HG03095 (cell line): ENCODE results near the gene ID3.

Experiments
- ATAC-seq: cut with Tn5 transposase; IDR thresholded peaks from one replicate; pipeline ENCODE4 v1.9.1; 2021; ENCODE audit warnings: moderate library complexity; ENCODE audit not compliant: unreplicated experiment

Gene ID3

DNA sequence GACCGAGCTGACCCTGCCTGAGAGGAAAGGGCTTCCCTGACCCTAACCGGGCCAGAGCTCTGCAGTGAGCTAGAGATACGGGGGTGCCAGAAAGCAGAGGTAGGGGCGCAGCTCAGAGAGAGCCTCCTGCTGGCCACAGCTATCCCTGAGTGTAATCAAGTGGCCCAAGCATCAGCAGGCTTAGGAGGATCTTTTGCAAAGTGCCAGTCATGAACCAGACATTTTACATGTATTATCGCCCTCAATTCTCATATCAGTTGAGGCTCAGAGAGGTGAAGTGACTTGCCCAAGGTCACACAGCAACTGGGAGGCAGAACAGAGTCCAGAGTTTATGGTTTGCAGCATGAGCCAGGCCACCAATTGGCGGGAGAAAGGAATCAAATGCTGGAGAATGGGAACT, 7.0 kb upstream of the ID3 start:
- no peak for ATAC-seq

DNA sequence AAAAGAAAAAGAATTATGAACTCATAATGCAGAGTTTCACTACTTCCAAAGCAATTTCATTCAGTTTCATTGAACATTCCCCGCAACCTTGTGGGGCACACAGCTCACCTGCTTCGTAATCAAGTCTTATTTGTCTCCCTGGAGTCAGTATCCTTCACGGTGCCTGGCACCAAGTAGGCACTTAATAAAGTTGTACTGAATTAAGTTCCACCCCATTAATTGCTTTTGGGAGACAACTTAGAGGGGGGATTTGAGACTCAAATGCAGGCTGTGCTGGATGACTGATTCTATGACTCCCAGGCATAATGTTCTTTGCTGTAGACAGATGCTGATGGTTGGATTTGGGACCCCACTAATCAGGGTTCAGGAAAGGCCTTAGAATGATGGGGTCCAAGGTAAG, 6.5 kb upstream of the ID3 start:
- ATAC-seq: no peak

DNA sequence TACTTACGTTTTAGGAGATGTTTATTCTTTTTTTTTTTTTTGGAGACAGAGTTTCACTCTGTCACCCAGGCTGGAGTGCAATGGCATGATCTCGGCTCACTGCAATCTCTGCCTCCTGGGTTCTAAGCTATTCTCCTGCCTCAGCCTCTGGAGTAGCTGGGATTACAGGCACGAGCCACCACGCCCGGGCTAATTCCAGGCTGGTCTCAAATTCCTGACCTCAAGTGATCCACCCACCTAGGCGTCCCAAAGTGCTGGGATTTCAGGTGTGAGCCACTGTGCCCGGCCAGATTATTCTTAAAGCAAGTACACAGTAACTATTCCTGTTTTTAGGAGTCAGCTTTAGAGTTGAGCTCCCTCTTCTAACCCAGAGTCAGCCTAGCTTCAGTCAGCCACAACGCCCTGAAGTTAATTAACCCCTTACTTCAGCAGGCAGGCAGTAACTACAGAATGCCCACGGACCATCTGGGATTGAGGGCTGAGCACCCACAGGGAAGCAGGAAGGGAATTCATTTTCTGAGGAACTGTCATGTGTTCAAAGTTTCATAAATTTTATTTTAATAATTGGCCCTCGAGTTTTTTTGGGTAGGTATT, 5.3 kb upstream of the ID3 start:
- ATAC-seq: no peak

DNA sequence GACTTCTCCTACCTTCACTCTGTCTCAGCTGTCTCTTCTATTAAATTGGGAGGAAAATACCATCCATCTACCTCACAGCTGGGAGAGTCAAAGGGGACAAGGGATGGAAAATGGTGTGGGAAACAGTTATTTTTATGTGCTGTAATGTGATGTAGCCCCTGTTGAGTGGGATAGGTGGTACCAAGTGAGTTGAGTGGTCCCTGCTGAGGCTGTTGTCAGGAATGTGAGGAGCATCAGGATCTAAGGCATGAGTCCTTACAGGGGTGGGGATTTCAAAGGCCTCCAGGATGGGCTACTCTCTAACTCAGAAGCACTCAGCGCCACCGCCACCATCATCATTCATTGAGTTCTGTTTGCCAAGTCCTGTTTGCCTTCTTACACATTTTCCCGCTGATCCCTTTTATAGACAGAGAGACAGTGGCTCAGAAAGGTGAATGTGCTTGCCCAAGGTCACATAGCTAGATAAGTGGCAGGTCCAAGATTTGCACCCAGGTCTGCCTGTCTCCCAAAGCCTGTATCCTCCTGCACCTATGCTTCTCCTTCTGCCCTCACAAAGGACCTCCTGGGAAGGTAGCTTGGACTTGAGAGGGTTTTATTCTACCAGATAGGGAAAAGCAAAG, 4.6 kb upstream of the ID3 start:
- ATAC-seq: no peak

DNA sequence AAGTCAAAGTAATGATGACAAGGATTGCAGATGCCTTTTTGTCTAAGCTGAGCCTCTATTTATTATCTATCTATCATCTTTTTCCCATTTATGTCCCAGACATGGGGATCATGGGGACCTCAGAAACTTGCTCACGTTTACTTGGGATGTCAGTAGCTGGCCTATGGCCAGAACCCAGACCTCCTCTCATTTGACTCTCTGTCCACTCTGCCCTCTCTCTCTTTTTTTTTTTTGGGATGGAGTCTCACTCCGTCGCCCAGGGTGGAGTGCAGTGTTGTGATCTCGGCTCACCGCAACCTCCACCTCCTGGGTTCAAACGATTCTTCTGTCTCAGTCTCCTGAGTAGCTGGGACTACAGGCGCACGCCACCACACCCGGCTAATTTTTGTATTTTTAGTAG, 3.7 kb upstream of the ID3 start:
- no peak for ATAC-seq

DNA sequence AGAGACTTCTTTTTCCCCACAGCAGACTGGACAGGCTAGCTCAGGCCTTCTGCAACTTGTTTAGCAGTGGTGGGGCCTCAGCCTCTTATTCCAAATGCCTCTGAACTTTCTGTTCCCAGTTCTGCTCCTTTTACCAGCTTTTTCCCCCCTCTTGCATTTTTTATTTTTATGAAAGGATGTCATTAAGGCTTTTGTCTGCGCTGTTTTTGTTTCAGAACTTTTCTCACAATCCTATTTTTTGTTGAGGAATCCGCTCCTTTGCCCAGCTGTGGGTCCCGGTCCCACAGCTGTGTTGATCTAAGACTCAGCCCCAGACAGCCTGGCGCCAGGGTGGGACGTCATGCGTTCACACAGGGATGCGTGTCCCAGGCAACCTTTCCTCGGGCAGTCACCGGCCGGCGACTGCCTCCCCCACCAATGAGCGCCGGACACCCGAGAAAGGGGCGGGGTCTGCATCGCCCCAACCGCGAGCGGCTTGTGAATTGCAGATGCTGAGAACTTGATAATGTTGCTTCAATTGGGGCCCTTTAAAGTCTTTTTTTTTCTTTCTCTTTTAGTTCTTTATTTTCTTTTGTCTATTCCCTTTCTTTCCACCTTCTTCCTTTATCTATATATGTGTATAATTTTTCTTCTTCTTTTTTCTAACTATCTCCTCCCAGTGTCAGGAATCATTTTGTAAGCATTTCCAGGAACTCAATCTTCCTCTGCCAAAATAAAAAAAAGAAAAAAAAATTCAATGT, 3.0 kb upstream of the ID3 start:
- ATAC-seq: no peak

DNA sequence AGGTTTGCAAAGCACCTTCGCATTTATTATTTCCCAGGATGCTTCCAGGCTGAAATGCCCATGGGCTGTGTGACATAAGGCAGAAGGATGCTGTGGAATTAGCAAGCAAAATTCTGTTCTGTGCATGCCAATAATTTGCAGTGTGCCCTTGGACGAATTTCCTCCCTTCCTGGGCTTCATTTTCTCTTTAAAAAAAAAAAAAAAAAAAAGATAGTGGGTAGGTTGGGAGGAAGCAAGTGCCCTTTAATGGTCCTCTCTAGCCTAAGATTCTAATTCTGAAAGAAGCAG, 2.5 kb upstream of the ID3 start:
- no peak for ATAC-seq

DNA sequence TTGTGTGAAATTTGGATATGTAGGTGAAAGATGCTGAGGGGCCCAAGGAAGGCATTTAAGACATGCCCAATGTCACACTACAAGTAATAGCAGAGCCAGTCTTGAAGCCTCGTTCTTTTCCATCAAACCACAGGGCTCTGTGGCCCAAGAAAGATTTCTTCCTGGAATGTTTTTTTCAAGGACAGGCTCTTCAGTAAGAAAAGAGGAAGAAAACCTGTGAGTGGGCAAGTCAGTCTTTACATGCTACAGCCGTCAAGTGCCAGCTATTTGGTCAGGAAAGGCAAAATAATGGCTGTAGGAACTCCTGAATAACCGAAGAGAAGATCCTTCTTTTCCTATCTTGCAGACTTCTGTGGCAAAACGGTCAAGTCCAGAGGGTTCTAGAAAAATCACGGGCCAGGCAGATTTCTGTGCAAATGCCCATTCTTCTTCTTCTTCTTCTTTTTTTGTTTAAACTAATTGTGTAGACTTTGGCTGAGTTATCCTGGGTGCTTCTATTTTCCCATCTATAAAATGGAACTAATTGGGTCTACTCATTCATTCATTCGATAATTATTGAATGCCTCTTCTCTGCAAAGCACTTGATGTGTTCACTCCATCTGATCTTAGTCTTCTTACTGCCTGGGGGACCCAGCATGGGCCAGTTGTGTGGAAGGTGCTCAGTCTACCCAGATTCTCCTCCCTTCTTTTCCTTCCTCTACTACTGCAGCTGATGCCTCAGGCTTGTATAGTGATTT, 1.9 kb upstream of the ID3 start:
- ATAC-seq: no peak

DNA sequence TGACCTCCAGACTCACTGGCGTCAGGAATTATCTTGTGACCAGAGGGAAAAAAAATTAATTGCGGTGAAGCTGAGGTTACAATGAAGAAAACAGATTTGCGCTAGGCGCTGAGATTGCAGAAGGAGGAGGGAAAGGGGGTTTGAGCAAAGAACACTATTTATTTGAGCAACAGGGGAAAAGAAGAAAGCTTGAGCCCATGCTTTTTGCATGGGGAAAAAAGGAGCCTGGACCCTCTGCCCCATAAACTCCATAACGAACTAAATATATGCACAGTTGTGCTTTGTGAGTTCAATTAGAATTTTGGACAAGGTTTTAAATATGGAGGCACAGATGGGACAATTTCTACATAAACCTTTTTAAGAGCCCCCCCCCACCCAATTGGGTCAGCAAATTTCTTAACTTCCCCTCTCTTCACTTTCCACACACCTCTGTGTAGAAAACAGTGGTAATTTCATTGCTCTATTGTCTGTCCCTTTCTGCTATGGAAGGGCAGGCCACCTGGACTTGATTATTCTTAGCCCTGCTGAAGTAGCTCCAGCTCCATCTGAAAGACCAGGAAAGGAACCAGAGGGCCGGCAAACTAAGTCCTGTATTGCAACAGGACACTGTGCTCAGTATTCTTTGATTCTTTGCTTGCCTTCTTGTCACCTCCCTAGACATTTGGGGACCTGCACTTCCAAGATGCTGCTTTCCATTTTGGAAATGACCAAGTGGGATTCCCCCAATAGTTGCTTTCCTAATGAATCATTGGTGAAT, 862 bp upstream of the ID3 start:
- no peak for ATAC-seq

DNA sequence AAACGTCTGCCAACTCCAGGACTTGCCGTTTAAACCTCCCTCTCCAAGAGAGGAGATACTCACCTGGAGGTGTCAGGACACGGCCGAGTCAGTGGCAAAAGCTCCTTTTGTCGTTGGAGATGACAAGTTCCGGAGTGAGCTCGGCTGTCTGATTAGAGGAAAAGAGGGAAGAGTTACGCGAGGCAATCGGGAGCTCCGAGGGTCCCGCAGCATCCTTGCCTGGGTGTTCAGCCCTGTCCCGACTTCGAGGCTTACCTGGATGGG, 497 bp downstream of the ID3 start:
- no peak for ATAC-seq

DNA sequence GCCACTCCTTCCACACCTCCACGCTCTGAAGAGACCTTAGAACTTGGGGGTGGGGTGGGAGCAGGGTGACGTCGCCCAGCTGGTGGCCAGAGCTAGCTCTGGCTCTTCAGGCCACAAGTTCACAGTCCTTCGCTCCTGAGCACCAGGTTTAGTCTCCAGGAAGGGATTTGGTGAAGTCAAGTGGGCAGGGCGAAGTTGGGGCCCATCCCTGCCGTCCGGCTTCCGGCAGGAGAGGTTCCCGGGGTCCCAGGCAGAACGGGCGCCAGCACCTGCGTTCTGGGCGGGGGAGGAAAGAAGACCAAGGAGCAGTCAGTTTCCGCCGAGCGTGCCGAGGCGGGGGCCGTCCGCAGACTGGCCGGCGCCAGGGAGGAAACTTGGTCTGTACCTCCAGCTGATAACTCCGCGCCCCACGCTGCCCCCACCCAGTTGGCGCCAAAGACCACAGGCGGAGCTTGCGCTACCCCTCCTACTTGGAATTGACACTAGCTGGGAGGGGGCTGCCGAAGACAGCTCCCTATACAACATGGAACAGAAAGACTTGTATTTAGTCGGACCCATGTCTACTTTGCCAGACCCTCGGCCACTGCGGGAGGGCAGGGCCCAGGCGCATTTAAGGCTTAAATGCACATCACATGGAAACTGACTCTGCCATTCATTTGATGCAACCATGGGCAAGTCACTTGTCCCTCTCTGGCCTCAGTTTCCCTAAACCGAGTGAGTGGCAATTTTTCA, 995 bp downstream of the ID3 start:
- ATAC-seq: no peak

DNA sequence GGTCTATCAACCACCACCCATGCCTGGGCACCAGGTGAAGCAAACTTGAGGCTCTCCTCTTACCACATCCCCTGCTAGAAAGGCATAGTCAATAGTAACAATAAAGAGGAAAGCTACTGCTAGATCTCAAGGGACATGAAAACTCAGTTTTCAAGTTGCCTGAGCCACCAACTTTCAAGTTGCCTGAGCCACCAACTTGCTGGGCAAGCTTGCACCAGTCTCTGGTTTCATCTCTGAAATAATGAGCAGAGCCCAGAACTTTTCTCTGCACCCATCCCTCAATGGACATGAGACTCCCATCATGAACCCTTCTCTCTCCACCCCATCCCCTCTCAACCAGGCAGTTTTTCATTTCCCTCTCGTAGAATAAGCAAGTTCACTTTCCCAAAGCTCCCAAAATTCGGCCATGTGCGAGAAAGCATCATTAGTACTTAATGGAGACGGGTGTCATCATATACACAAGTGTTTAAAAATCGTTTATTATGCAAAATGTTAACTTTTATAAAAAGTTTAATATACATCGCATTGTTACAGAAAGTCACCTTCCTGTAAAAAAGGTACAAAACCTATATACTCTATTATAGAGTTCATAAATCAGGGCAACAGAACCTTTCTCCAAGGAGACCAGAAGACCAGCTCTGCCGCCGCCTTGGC, 1.7 kb downstream of the ID3 start:
- ATAC-seq: no peak

DNA sequence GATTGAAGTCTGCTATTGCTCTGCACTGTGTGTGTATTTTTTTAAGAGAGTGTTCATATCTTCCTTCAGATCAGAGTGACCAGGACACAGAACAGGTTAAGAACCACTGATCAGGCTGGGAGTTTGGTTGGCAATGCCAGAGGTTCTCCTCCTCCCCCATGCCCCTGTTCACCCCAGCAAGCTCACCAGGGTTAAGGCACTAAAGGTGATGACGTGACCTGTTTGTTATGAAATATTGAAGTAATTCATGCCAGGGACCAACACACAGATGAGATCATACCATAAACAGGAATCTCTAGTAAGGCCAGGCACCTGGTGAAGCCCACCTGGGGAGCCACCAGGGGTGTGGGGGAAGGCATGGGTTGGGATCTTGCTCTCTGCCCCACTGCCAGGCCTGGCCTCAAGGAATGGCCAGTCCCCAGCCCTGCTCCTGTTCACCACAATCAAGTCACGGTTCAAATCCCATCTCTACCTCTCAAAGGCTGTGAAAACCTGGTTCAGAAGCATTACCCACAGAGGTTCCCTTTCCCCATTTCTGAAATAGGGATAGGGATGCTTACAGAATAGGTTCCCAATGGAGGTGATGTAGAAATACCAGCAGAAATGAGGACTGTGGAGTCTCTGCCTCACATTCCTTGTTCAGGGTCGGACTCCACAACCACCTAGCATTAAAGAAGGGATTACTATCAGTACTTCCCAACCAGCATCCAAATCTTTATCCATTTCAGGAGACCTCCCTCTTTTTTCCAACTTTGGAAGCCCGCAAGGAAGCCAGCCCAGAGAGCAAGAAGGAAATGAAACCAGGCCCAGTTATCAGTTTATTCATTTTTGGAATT, 2.4 kb downstream of the ID3 start:
- ATAC-seq: no peak

DNA sequence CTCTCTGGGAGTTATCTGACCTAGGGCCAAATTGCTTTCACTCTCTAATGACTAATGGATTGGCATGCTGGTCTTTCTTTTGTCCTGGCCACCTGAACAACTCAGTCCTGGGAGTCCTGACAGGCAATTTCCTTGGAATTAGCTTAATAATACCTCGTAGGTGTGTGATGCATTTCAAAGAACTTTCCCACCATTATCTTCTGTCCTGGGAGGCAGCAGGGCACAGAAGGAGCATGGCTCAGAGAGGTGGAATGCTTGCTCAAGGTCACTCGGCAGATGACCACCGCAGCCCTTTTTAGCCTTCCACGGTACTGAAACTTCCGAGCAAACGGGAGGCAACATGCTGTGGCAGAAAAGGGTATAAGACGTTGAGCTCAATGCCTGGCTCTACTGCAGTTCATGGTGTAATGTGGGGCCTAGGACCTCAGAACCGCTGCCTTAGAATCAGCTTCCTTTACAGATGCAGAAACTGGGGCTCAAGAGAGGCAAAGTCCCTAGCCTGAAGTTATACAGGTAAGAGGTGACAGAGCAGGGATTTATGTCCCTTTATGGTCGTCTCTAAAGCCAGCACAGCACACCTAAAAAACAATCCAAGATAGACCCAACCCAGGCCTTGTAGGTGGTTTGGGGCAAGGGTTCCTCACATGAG, 3.2 kb downstream of the ID3 start:
- no peak for ATAC-seq

DNA sequence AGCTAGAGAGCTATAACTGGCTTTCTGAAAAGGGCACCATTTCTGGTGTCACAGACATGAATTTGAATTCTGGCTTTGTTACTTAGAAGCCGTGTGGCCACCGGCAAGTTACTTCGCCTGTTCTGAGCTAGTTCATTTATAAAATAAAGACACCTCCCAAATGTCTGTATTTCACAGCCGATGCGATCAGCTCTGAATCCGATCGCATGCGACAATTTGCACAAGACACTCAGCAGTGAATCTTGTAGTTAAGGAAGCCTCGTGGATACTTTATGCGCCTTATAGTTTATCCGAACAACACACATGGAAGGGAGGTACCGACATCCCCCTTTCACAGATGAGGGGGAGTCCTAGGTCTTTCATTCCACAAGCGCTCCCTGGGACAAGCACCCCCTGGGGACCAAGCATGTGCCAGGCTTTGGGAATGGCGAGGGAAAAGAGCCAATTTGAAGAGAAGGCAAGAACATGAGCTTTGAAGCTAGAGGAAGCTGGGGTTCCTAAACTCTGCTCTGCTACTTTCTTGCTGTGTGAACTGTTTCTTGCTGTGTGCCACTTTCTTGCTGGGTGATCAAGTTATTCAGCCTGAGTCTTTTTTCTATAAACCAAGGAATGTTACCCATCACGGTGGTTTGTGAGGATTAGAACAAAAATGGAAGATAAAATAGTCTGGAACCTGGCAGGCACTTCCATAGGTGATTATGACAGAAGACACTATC, 3.9 kb downstream of the ID3 start:
- peak; percentile 1 for ATAC-seq

DNA sequence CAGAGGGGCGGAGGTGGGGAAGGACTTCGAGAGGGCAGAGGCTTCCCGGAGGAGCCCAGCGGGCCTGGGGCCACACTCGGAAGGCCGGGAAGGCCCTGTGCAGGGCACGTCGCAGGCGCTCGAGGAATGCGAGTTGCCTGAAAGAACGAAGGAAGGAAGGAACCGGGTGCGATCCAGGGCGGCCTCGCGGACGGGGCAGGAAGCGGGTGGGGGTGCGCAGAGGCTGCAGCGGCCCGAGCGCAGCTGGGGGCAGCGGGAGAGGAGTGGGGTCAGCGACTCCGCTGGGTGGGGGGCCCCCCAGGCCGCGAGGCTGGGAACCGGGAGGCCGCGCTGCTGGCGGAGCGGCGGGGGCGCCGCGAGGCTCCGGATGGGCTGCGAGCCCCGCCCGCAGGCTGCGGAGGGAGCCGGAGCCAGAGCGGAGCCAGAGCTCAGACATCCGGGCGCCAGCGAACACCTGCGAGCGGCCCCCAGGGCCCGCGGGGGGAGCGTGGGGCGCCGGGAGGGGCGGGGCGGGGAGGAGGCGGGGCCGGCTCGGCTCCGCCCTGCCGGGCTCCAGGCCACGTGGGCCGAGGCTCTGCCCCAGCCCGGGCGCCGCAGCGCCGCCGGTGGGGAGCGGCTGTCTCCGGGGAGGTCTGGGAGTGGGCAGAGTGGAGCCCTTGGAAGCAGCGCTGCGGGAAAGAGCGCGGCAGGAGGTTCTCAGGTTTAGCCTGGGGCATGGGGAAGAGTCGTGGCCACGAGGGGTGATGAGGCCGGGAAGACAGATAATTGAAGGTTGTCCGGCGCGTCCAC, 4.6 kb downstream of the ID3 start:
- peak; percentile 54 for ATAC-seq

DNA sequence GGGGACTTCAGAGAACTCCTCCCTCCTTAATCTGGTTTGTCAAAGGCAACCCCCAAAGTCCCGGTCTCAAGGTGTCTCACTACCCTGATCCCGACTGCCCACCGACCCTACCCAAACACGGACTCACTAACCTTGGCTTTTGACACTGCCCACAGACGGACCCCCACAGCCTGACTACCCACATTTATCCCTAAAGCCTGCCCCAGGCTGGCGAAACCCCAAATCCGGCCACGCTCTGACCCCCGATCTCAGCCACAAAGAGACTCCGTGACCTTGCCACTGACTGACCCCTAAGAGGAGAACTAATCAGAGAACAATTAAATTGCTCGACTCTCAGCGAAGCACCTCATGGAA, 5.2 kb downstream of the ID3 start:
- ATAC-seq: no peak
